Neural crest cell (in vitro differentiated cells): Measurements from ENCODE around the gene C1orf105. TPM values are rescaled to one million over a fixed set of nuclear protein-coding genes. Genes with fewer than 3 reads are reported as not detected.
"Not testable (repeated sequence)": the region's sequence is repeated elsewhere in the genome, so short reads cannot be mapped to it uniquely, and the experiment has no call there.

Experiments
- DNase-seq: peaks from one replicate; pipeline ENCODE4 v3.0.0; 2021; ENCODE audit warnings: low read depth, mixed read lengths, low spot score
- H3K27ac Mint-ChIP-seq: one replicate; pipeline ENCODE4 v1.8.0; 2021; ENCODE audit warnings: mild to moderate bottlenecking, mixed read lengths; ENCODE audit not compliant: unreplicated experiment
- H3K27me3 Mint-ChIP-seq: 2 replicates; pipeline ENCODE4 v1.8.0; 2021; ENCODE audit warnings: low read depth, mild to moderate bottlenecking, mixed read lengths
- H3K36me3 Mint-ChIP-seq: 2 replicates; pipeline ENCODE4 v1.8.0; 2021; ENCODE audit warnings: low read depth, mild to moderate bottlenecking, mixed read lengths
- H3K4me1 Mint-ChIP-seq: 2 replicates; pipeline ENCODE4 v1.8.0; 2021; ENCODE audit warnings: mixed read lengths
- H3K4me3 Mint-ChIP-seq: one replicate; pipeline ENCODE4 v1.8.0; 2021; ENCODE audit warnings: mild to moderate bottlenecking, mixed read lengths
- H3K9me3 Mint-ChIP-seq: 2 replicates; pipeline ENCODE4 v1.8.0; 2021; ENCODE audit warnings: mixed read lengths
- CTCF ChIP-seq: fragments of 200-600 bp; sonication (generic); conservative IDR thresholded peaks from 2 replicates; pipeline ENCODE4 v1.5.0; 2021; ENCODE audit warnings: antibody characterized with exemption, mild to moderate bottlenecking
- total RNA-seq: library from RNA; stranded (reverse); gene quantifications from 2 replicates; pipeline ENCODE4 v1.2.1, GENCODE V29; 2021

C1orf105 gene
- total RNA-seq, 1 donor from 2014 or later: not detected

- no peaks in the 10 kb centered on the region for H3K9me3 Mint-ChIP-seq
- peaks cover 14% of the 10 kb centered on the region for H3K4me1 Mint-ChIP-seq
- no peaks in the 10 kb centered on the region for H3K36me3 Mint-ChIP-seq
- no peak for TF ChIP-seq CTCF
- H3K27me3 Mint-ChIP-seq: no peaks in the 10 kb centered on the region
- no peak for DNase-seq
- no peak overlapping the region for H3K27ac Mint-ChIP-seq
- no peak overlapping the region for H3K4me3 Mint-ChIP-seq
Observed at GRCh38 chr1:172494166-172494565, 73.7 kb downstream of the C1orf105 start.

GRCh38 chr1:172496127-172496526 is 75.6 kb downstream of the C1orf105 start:
- peaks cover 14% of the 10 kb centered on the region for H3K4me1 Mint-ChIP-seq
- not testable (repeated sequence) for H3K4me3 Mint-ChIP-seq, H3K27ac Mint-ChIP-seq

GRCh38 chr1:172496678-172497077 is 76.2 kb downstream of the C1orf105 start:
- Mint-ChIP-seq H3K27ac (no peak overlapping the region), H3K36me3 (no peaks in the 10 kb centered on the region), H3K9me3 (no peaks in the 10 kb centered on the region), H3K4me3 (no peak overlapping the region), H3K4me1 (peaks cover 14% of the 10 kb centered on the region), H3K27me3 (no peaks in the 10 kb centered on the region)
- no peak for DNase-seq
- TF ChIP-seq CTCF: no peak

More at GRCh38 chr1:172496127-172496526, 75.6 kb downstream of the C1orf105 start:
- not testable (repeated sequence) for H3K27me3 Mint-ChIP-seq, DNase-seq, H3K9me3 Mint-ChIP-seq, H3K36me3 Mint-ChIP-seq

- H3K4me1 Mint-ChIP-seq: peaks cover 14% of the 10 kb centered on the region
- DNase-seq: peak; percentile 32
- no peak for TF ChIP-seq CTCF
- H3K36me3 Mint-ChIP-seq: no peaks in the 10 kb centered on the region
- H3K4me3 Mint-ChIP-seq: no peak overlapping the region
- H3K27ac Mint-ChIP-seq: peak overlapping the region; percentile 40
- H3K9me3 Mint-ChIP-seq: no peaks in the 10 kb centered on the region
- H3K27me3 Mint-ChIP-seq: no peaks in the 10 kb centered on the region
Observed at GRCh38 chr1:172497230-172497629, 76.7 kb downstream of the C1orf105 start.

GRCh38 chr1:172498857-172499256 is 78.4 kb downstream of the C1orf105 start:
- Mint-ChIP-seq H3K4me1 (peaks cover 14% of the 10 kb centered on the region), H3K4me3 (no peak overlapping the region), H3K27ac (no peak overlapping the region), H3K36me3 (no peaks in the 10 kb centered on the region), H3K9me3 (no peaks in the 10 kb centered on the region), H3K27me3 (no peaks in the 10 kb centered on the region)
- TF ChIP-seq CTCF: no peak
- DNase-seq: no peak

GRCh38 chr1:172499636-172500141 is 79.2 kb downstream of the C1orf105 start:
- Mint-ChIP-seq H3K4me1 (peaks cover 14% of the 10 kb centered on the region), H3K4me3 (no peak overlapping the region), H3K27me3 (no peaks in the 10 kb centered on the region), H3K36me3 (no peaks in the 10 kb centered on the region), H3K27ac (no peak overlapping the region), H3K9me3 (no peaks in the 10 kb centered on the region)
- no peak for DNase-seq
- TF ChIP-seq CTCF: no peak
